D721Med (cell line): Measurements from ENCODE around the gene RNF167.
A peak's percentile ranks its signal among the peaks of the same experiment; 100 is the strongest.

Experiments
- DNase-seq: peaks from one replicate; pipeline ENCODE4 v3.0.0; 2011; ENCODE audit warnings: low spot score; ENCODE audit not compliant: insufficient read length
- FAIRE-seq: peaks from 2 replicates; lab custom pipeline; 2011; peaks lifted over from hg19 to GRCh38; lab: Jason Lieb, UNC
- TF ChIP-seq, protein P1 (sequence below): IDR thresholded peaks from 2 replicates; pipeline ENCODE4 v1.5.1; 2012; ENCODE audit warnings: mild to moderate bottlenecking, control low read depth; ENCODE audit not compliant: insufficient read depth; ENCODE audit errors: missing control alignments

The RNF167 gene

DNA sequence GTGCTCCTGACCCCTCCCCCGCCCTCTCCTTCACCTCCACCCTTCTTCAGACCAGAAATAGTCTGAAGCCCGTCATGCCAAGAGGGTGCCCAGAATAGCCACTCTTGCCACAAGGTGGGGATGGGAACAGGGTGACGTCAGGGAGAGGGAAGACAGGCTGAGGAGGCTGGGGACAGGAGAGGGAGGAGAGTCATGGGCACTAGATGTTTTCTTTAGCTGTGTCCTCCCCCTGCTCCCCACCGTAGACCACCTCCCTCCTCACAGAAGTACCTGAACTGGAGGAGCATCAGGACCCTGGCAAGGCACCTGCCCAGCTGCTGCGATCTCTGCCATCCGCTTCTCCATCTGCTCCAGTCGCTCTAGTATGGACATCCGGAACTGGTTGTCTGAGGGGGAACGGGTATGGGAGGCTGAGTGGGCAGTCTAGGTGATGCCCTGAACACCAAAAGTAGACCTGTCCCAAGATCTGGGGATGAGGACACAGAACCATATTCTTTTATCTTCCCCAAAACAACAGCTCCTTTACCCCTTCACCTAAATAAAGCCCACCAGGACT is 34.1 kb downstream of the RNF167 start:
- no peak for FAIRE-seq
- no peak for DNase-seq
- TF ChIP-seq, protein P1, sequence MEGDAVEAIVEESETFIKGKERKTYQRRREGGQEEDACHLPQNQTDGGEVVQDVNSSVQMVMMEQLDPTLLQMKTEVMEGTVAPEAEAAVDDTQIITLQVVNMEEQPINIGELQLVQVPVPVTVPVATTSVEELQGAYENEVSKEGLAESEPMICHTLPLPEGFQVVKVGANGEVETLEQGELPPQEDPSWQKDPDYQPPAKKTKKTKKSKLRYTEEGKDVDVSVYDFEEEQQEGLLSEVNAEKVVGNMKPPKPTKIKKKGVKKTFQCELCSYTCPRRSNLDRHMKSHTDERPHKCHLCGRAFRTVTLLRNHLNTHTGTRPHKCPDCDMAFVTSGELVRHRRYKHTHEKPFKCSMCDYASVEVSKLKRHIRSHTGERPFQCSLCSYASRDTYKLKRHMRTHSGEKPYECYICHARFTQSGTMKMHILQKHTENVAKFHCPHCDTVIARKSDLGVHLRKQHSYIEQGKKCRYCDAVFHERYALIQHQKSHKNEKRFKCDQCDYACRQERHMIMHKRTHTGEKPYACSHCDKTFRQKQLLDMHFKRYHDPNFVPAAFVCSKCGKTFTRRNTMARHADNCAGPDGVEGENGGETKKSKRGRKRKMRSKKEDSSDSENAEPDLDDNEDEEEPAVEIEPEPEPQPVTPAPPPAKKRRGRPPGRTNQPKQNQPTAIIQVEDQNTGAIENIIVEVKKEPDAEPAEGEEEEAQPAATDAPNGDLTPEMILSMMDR = no peak

GRCh38 chr17:4978726-4979125 is 38.7 kb downstream of the RNF167 start:
- no peak for FAIRE-seq
- TF ChIP-seq, protein P1 = no peak
- DNase-seq = no peak

DNA sequence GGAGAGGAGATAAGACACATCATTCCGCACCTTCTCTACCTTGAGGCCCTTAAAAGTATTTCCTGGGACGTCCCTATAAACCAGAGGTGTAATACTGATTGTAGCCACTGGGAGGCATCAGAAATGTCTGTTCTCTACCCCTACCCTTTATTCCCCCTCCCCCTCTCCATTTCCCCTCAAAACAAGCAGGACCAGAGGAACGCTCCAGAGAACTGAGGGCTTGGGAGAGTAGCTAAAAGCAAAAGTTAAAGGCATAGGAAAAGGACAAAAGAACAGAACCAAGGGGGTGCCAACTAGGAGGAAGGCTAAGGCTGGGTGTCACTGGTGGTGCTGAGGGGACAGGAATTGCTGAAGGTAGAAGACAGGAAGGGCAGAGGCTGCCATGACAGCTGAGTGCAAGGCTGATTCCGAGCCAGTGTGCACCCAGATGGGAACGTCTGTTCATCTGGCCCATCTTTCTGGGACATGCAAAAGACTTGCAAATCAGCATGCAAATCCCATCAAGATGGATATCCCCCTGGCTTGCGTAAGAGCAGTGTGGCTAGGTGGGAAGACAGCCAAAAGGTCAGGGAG is 40.7 kb downstream of the RNF167 start:
- FAIRE-seq (no peak), DNase-seq (peak; percentile 64)
- TF ChIP-seq, protein P1 = peak; percentile 36

DNA sequence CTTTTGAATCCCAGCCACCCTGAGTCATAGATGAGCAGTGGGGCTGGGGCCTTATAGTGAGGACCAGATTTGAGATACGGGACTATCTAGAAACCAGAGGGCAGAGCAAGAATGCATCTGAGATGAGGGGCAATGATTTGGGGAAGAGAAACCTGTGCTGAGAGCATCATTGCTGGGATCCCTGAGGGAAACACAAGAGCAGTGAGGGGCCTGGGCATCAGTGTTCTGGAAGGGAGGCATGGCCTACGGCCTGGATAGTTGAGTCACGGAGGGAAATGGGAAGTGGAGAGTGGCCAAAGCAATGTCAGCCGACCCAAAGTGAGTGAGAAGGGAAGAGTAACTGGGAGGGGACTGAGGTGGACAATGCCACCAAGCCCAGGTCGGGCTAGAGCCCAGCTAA is 42.2 kb downstream of the RNF167 start:
- FAIRE-seq = no peak
- TF ChIP-seq, protein P1 = no peak
- no peak for DNase-seq

DNA sequence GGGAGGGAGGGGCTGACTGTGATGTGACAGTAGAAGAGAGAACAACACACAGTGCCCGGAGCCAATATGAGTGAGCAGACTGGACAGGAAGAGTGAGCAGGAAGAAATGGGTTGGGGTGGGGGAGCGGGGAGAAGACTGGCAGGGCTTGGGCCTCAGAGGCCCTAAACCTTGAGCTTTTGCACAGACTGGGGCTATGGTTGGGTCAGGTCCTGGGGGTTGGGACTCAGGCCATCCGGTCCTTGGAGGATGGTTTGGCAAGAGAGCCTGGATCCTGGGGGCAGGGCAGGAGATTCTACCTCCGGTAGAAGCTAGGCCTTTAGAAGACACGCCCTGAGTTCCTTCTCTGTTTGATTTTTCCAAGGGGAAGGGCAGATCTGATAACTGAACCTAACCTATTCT is 46.3 kb downstream of the RNF167 start:
- DNase-seq (no peak), FAIRE-seq (no peak)

DNA sequence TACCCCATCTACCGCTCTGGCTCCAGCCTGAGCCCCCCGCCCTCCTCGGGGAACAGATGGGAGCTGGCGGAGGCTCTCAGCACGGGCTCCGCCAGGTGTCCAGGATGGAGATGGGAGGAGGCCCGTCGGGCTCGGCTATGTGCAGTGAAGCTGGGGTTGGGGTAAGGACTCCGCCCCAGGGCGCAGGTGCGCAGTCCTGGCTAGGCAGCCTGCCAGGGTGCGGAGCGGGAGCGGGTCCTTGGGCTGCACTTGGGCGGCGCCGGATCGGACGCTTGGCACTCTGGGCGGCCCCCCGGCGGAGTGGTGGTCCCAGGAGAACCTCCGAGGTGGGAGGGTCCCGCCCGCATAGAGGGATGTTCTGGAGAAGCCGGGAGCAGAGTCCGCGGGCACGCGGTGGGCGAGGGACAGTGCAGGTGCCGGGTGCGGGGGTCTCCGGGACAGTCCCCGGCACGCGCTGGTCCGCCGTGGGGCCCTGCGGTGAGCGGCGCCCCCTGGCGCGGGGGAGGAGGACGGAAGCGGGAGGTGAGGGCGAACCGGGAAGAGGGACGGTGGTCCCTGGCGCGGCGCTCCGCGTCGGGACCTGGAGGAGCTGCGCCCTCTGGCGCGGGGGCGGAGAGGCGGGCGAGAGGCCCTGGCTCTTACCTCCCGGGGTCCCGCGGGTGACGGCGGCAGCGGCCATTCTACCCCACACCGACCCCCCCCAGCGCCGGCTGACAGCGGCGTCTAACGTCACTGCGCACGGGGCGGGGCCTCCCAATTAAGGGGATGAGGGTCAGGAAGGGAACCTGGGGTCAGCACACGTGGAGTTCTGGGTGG is 47.1 kb downstream of the RNF167 start, which contains the start of gene CAMTA2:
Gene CAMTA2 (minus strand): TSS at position 725 of the 816 bp plus-strand sequence. CDS start 1,453 bp downstream, outside the sequence.
- TF ChIP-seq, protein P1 = peak; percentile 38
- FAIRE-seq = no peak
- peak; percentile 93 for DNase-seq

More for the DNA sequence above, 46.3 kb downstream of the RNF167 start:
- TF ChIP-seq, protein P1 = no peak
